Measurements from ENCODE around the gene COMT. TPM values are rescaled to one million over a fixed set of nuclear protein-coding genes. Genes with fewer than 3 reads are reported as not detected.
"Not testable (repeated sequence)": the region's sequence is repeated elsewhere in the genome, so short reads cannot be mapped to it uniquely, and the experiment has no call there.

Gene COMT
- total RNA-seq, 4 donors from 2014 or later: 89.1 to 149 (median 138) TPM

DNA sequence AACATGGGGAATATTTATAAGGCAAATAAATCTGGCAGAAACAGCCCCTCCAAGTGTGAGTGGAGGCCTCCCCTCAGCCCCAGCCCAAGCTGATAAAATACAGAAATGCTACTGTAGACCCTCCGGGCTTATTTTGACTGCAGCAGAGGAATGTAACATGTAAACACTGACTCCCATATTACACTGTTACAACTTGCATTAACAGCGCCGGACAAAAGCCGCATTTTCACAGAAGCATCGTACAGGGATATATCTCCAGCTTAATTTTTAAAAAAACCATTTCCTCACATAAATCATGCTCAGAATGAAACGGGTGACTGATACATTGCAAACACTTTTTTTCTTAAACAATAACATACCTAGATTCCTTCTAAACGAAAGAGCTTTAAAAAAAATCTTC is 36.6 kb upstream of the COMT start:
- Histone ChIP-seq H3K9me3 (no peaks in the 10 kb centered on the region), H3K36me3 (peaks cover 0 to 4% (median 0%) of the 10 kb centered on the region in 3 donors), H3K27me3 (no peaks in the 10 kb centered on the region), H3K4me1 (peaks cover 0 to 10% (median 0%) of the 10 kb centered on the region in 4 donors), H3K4me3 (no peak overlapping the region), H3K27ac (no peak overlapping the region)
- TF ChIP-seq, protein P1, sequence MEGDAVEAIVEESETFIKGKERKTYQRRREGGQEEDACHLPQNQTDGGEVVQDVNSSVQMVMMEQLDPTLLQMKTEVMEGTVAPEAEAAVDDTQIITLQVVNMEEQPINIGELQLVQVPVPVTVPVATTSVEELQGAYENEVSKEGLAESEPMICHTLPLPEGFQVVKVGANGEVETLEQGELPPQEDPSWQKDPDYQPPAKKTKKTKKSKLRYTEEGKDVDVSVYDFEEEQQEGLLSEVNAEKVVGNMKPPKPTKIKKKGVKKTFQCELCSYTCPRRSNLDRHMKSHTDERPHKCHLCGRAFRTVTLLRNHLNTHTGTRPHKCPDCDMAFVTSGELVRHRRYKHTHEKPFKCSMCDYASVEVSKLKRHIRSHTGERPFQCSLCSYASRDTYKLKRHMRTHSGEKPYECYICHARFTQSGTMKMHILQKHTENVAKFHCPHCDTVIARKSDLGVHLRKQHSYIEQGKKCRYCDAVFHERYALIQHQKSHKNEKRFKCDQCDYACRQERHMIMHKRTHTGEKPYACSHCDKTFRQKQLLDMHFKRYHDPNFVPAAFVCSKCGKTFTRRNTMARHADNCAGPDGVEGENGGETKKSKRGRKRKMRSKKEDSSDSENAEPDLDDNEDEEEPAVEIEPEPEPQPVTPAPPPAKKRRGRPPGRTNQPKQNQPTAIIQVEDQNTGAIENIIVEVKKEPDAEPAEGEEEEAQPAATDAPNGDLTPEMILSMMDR (IDR thresholded peaks at IDR 0.05): no peak
- no peak for TF ChIP-seq POLR2A (IDR thresholded peaks at IDR 0.05)
- no peak for DNase-seq

DNA sequence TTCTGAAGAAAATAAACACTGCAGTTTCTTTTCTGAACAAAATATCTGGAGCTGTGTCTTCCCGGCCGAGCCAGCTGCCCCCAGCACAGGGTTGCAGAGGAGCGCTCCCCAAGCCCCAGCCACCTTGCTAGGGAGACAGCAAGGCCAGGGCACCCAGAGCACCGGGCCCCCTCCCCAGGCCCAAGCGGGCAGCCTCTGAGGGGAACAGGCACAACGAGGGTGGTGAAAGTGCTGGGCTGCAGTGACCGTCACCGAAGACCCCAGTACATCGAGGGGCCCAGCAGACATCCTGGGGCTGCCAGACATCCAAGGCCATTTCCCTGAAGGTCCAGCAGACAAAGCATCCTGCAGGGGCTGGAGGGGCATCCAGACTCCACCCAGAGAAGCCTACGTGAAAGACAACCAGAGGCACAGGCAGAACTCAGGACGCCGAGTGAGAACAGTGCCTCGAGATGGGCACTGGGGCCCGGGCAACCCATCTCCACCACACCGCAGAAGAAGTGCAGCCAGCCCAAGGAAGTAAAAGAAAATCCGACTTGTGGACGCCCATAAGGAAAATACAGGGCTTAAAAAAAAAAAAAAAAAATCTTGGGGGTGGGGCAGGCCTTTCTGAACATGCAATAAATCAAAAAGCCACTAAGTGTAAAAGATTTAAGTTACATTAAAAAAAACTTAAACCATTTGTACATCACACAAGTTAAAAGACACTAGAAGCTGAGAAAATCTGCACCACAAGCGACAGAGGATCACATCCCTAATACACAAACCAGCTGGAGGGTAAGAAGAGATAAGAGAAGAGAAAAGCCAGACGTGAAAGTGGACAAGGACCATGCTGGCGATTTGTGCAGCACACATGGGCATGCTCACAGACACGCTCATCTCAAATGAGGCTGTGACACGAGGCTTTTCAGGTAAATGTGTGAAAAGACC is 36.0 kb upstream of the COMT start:
- no peaks in the 10 kb centered on the region for H3K27me3 ChIP-seq
- peaks cover 0 to 5% (median 0%) of the 10 kb centered on the region in 4 donors for H3K4me1 ChIP-seq
- H3K4me3 ChIP-seq: no peak overlapping the region
- no peak for DNase-seq
- H3K9me3 ChIP-seq: no peaks in the 10 kb centered on the region
- TF ChIP-seq, protein P1 (IDR thresholded peaks at IDR 0.05): no peak
- TF ChIP-seq POLR2A (IDR thresholded peaks at IDR 0.05): no peak
- peaks cover 0 to 4% (median 0%) of the 10 kb centered on the region in 3 donors for H3K36me3 ChIP-seq
- no peak overlapping the region for H3K27ac ChIP-seq

DNA sequence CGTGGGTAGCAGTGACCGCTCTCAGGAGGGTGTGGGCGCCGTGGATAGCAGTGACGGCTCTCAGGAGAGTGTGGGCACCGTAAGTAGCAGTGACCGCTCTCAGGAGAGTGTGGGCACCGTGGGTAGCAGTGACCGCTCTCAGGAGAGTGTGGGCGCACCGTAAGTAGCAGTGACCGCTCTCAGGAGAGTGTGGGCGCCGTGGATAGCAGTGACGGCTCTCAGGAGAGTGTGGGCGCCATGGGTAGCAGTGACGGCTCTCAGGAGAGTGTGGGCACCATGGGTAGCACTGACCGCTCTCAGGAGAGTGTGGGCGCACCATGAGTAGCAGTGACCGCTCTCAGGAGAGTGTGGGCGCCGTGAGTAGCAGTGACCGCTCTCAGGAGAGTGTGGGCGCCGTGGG is 34.7 kb upstream of the COMT start:
- not testable (repeated sequence) for H3K36me3 ChIP-seq, H3K4me3 ChIP-seq, H3K9me3 ChIP-seq, DNase-seq, H3K4me1 ChIP-seq, H3K27ac ChIP-seq, H3K27me3 ChIP-seq

- peaks cover 0 to 16% (median 0%) of the 10 kb centered on the region in 3 donors for H3K36me3 ChIP-seq
- not testable (repeated sequence) for H3K4me1 ChIP-seq, H3K27me3 ChIP-seq, H3K27ac ChIP-seq, DNase-seq, H3K4me3 ChIP-seq, H3K9me3 ChIP-seq
Observed at GRCh38 chr22:19907902-19908301, 33.7 kb upstream of the COMT start.

- Histone ChIP-seq H3K4me3 (no peak overlapping the region), H3K4me1 (no peaks in the 10 kb centered on the region), H3K27ac (no peak overlapping the region), H3K9me3 (no peaks in the 10 kb centered on the region), H3K27me3 (no peaks in the 10 kb centered on the region), H3K36me3 (peaks cover 0 to 30% (median 0%) of the 10 kb centered on the region in 3 donors)
- TF ChIP-seq, protein P1 (IDR thresholded peaks at IDR 0.05): peak; percentile 84 to 93 (median 90)
- TF ChIP-seq POLR2A (IDR thresholded peaks at IDR 0.05): no peak
- DNase-seq: peak; percentile 88 to 94 (median 90)
Observed at GRCh38 chr22:19909350-19910179, 32.0 kb upstream of the COMT start.

GRCh38 chr22:19910180-19910744 is 31.3 kb upstream of the COMT start:
- peaks cover 0 to 35% (median 0%) of the 10 kb centered on the region in 3 donors for H3K36me3 ChIP-seq
- no peaks in the 10 kb centered on the region for H3K9me3 ChIP-seq
- DNase-seq: no peak
- no peak overlapping the region for H3K27ac ChIP-seq
- H3K27me3 ChIP-seq: no peaks in the 10 kb centered on the region
- no peaks in the 10 kb centered on the region for H3K4me1 ChIP-seq
- no peak overlapping the region for H3K4me3 ChIP-seq
- TF ChIP-seq, protein P1 (IDR thresholded peaks at IDR 0.05): no peak
- TF ChIP-seq POLR2A (IDR thresholded peaks at IDR 0.05): no peak

All from Peyer's patch (tissue), 4 donors.